ENCODE results near the gene EP400.

GRCh38 chr12:132018193-132018916, 68.6 kb downstream of the EP400 start:
- TF ChIP-seq CTCF (optimal IDR thresholded peaks at IDR 0.05 in 1 of 3, IDR thresholded peaks at IDR 0.05 in 1 of 3, conservative IDR thresholded peaks at IDR 0.05 in 1 of 3; ENCODE audit: extremely low read depth in 1 of 3, insufficient read depth in 2 of 3, low read length in 3 of 3) (no peak), EZH2 (IDR thresholded peaks at IDR 0.05; ENCODE audit: low read length) (no peak)
